NB4 (cell line): ENCODE results near the gene GOPC.

Experiments
- MAX ChIP-seq: IDR thresholded peaks from 2 replicates; pipeline ENCODE4 v1.6.1; 2011; ENCODE audit warnings: low read depth, low read length
- POLR2A ChIP-seq: IDR thresholded peaks from 2 replicates; pipeline ENCODE4 v1.6.1; 2011; ENCODE audit warnings: mild to moderate bottlenecking; ENCODE audit not compliant: insufficient read length; ENCODE audit errors: extremely low read depth
- TF ChIP-seq, protein P1 (sequence below): IDR thresholded peaks from one replicate; pipeline ENCODE4 v1.5.1; 2012; ENCODE audit warnings: low read depth, low read length

DNA sequence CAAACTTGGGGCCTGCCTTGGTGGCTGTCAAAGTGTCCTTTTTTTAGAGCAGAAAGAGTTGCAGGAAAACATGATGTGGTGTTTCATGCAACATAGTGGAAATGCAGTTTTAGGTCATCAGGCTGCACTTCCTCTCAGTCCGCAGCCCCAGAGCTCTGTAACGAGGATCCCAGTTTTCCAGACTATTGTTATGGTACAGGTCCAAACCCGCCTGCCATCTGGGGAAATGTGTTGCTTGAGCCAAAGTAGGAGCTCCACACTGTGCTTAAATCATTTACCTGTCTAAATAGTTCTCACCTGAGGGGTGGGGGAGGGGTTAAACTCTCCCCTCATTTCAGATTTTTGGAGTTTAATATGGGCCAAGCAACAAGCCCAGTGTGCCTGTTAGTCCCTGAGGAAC, 59.8 kb downstream of the GOPC start:
- TF ChIP-seq, protein P1, sequence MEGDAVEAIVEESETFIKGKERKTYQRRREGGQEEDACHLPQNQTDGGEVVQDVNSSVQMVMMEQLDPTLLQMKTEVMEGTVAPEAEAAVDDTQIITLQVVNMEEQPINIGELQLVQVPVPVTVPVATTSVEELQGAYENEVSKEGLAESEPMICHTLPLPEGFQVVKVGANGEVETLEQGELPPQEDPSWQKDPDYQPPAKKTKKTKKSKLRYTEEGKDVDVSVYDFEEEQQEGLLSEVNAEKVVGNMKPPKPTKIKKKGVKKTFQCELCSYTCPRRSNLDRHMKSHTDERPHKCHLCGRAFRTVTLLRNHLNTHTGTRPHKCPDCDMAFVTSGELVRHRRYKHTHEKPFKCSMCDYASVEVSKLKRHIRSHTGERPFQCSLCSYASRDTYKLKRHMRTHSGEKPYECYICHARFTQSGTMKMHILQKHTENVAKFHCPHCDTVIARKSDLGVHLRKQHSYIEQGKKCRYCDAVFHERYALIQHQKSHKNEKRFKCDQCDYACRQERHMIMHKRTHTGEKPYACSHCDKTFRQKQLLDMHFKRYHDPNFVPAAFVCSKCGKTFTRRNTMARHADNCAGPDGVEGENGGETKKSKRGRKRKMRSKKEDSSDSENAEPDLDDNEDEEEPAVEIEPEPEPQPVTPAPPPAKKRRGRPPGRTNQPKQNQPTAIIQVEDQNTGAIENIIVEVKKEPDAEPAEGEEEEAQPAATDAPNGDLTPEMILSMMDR = no peak
- TF ChIP-seq POLR2A (no peak), MAX (no peak)
